ENCODE results near the gene HOXD11. TPM values are rescaled to one million over a fixed set of nuclear protein-coding genes. Genes with fewer than 3 reads are reported as not detected.

HOXD11 gene
- total RNA-seq, 2 experiments from 2014 or later, result not detected

GRCh38 chr2:176130957-176131847 lies 24.1 kb downstream of the HOXD11 start:
- POLR2A ChIA-PET, result no interaction called here
- Mint-ChIP-seq H3K4me1 (peaks cover 36% of the 10 kb centered on the region), H3K4me3 (peak overlapping the region; percentile 41), H3K36me3 (ENCODE audit: low read depth) (no peaks in the 10 kb centered on the region), H3K9me3 (ENCODE audit: low read depth) (no peaks in the 10 kb centered on the region), H3K27me3 (peaks cover 76% of the 10 kb centered on the region), H3K27ac (no peak overlapping the region)
- ATAC-seq (no peak), DNase-seq (no peak)
- CTCF ChIA-PET, result interaction anchor here (0.9 to 3.0 kb wide), 8 partner anchors 9 to 521 kb away, joined by 3 to 14 read pairs (median 6); no protein-coding TSS in a partner anchor
- intact Hi-C loops (cut with DNase I, micrococcal nuclease), result loop anchor here in 1 of 2 experiments (2.0 kb wide), 1 partner anchor 140 kb away; no protein-coding TSS in a partner anchor

- Mint-ChIP-seq H3K4me1 (peaks cover 37% of the 10 kb centered on the region), H3K27ac (no peak overlapping the region), H3K27me3 (peaks cover 75% of the 10 kb centered on the region), H3K4me3 (peak overlapping the region; percentile 50), H3K36me3 (ENCODE audit: low read depth) (no peaks in the 10 kb centered on the region), H3K9me3 (ENCODE audit: low read depth) (no peaks in the 10 kb centered on the region)
- CTCF ChIA-PET, result interaction anchor here (0.9 to 3.0 kb wide), 7 partner anchors 8 to 520 kb away, joined by 3 to 14 read pairs (median 7); no protein-coding TSS in a partner anchor
- DNase-seq (no peak), ATAC-seq (no peak)
- POLR2A ChIA-PET, result no interaction called here
- intact Hi-C loops (cut with DNase I, micrococcal nuclease), result loop anchor here in 1 of 2 experiments (2.0 kb wide), 1 partner anchor 139 kb away; no protein-coding TSS in a partner anchor
Observed at GRCh38 chr2:176131848-176132158, 24.7 kb downstream of the HOXD11 start.

GRCh38 chr2:176132205-176133171 lies 25.4 kb downstream of the HOXD11 start:
- POLR2A ChIA-PET, result interaction anchor here (0.7 kb wide), 1 partner anchor 800 kb away, joined by 7 read pairs; no protein-coding TSS in a partner anchor
- H3K27ac Mint-ChIP-seq, result no peak overlapping the region

DNA sequence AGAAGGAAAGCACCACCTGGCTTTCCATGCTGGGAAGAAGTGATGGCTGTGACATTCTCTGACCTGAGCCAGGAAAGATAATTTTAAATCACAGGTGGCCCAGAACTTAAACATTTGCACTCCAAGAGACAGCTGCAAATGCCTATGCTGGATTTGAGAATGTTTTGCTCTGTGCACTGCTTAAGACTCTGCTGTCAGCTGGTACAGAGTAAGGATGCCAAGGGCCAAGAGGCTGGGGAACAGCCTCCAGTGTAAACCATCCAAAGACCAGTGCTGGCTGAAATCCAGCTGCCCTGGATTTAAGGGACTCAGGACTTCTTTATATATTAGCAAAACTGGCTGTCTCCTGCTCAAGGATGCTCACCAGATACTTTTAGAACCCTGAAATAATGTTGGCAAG lies 26.3 kb downstream of the HOXD11 start:
- intact Hi-C loops (cut with DNase I, micrococcal nuclease), result no loop called here
- Mint-ChIP-seq H3K36me3 (ENCODE audit: low read depth) (no peaks in the 10 kb centered on the region), H3K27ac (no peak overlapping the region), H3K27me3 (peaks cover 75% of the 10 kb centered on the region), H3K4me1 (peaks cover 28% of the 10 kb centered on the region), H3K9me3 (ENCODE audit: low read depth) (peaks cover 2% of the 10 kb centered on the region), H3K4me3 (no peak overlapping the region)
- no peak for ATAC-seq
- DNase-seq, result no peak
- POLR2A ChIA-PET, result no interaction called here
- CTCF ChIA-PET, result interaction anchor here (0.9 to 3.0 kb wide), 4 partner anchors 11 to 1015 kb away, joined by 3 to 14 read pairs (median 5); partner anchors contain the start of gene HOXD9

More at GRCh38 chr2:176132205-176133171, 25.4 kb downstream of the HOXD11 start:
- DNase-seq (peak; percentile 26), ATAC-seq (no peak)
- Mint-ChIP-seq H3K4me3 (peak overlapping the region; percentile 50), H3K4me1 (peaks cover 35% of the 10 kb centered on the region), H3K36me3 (ENCODE audit: low read depth) (no peaks in the 10 kb centered on the region), H3K27me3 (peaks cover 75% of the 10 kb centered on the region), H3K9me3 (ENCODE audit: low read depth) (no peaks in the 10 kb centered on the region)
- CTCF ChIA-PET, result interaction anchor here (0.9 to 3.0 kb wide), 11 partner anchors 8 to 1016 kb away, joined by 3 to 14 read pairs (median 5); partner anchors contain the start of gene HOXD9
- intact Hi-C loops (cut with DNase I, micrococcal nuclease), result no loop called here

- H3K27me3 Mint-ChIP-seq, result peaks cover 76% of the 10 kb centered on the region
- POLR2A ChIA-PET, result no interaction called here
- CTCF ChIA-PET, result interaction anchor here (1.1 kb wide), 1 partner anchor 8 kb away, joined by 4 read pairs; no protein-coding TSS in a partner anchor
Observed at GRCh38 chr2:176134035-176134434, 27.0 kb downstream of the HOXD11 start.

GRCh38 chr2:176135035-176135440 lies 28.0 kb downstream of the HOXD11 start:
- peaks cover 3% of the 10 kb centered on the region for H3K9me3 Mint-ChIP-seq (ENCODE audit: low read depth)
- ATAC-seq (no peak), DNase-seq (no peak)
- intact Hi-C loops (cut with DNase I, micrococcal nuclease), result loop anchor here in 1 of 2 experiments (5.0 kb wide), 1 partner anchor 37 kb away; no protein-coding TSS in a partner anchor
- H3K4me3 Mint-ChIP-seq, result no peak overlapping the region
- peaks cover 82% of the 10 kb centered on the region for H3K27me3 Mint-ChIP-seq
- H3K27ac Mint-ChIP-seq, result no peak overlapping the region
- H3K4me1 Mint-ChIP-seq, result peaks cover 30% of the 10 kb centered on the region
- H3K36me3 Mint-ChIP-seq (ENCODE audit: low read depth), result no peaks in the 10 kb centered on the region
- CTCF ChIA-PET, result interaction anchor here (0.7 kb wide), 1 partner anchor 11 kb away, joined by 3 read pairs; no protein-coding TSS in a partner anchor
- POLR2A ChIA-PET, result no interaction called here

More at GRCh38 chr2:176134035-176134434, 27.0 kb downstream of the HOXD11 start:
- DNase-seq, result no peak
- Mint-ChIP-seq H3K4me3 (no peak overlapping the region), H3K36me3 (ENCODE audit: low read depth) (no peaks in the 10 kb centered on the region), H3K9me3 (ENCODE audit: low read depth) (peaks cover 3% of the 10 kb centered on the region), H3K4me1 (peaks cover 28% of the 10 kb centered on the region), H3K27ac (no peak overlapping the region)
- ATAC-seq, result no peak
- intact Hi-C loops (cut with DNase I, micrococcal nuclease), result no loop called here

- Mint-ChIP-seq H3K9me3 (ENCODE audit: low read depth) (peaks cover 3% of the 10 kb centered on the region), H3K27me3 (peaks cover 79% of the 10 kb centered on the region), H3K27ac (no peak overlapping the region), H3K4me1 (peaks cover 21% of the 10 kb centered on the region), H3K4me3 (no peak overlapping the region), H3K36me3 (ENCODE audit: low read depth) (no peaks in the 10 kb centered on the region)
- intact Hi-C loops (cut with DNase I, micrococcal nuclease), result loop anchor here in 1 of 2 experiments (5.0 kb wide), 1 partner anchor 36 kb away; no protein-coding TSS in a partner anchor
- ChIA-PET POLR2A (no interaction called here), CTCF (interaction anchor here (0.7 to 1.4 kb wide), 2 partner anchors 9 to 318 kb away, joined by 3 to 6 read pairs; no protein-coding TSS in a partner anchor)
- DNase-seq (peak; percentile 28), ATAC-seq (no peak)
Observed at GRCh38 chr2:176136374-176137251, 29.5 kb downstream of the HOXD11 start.

DNA sequence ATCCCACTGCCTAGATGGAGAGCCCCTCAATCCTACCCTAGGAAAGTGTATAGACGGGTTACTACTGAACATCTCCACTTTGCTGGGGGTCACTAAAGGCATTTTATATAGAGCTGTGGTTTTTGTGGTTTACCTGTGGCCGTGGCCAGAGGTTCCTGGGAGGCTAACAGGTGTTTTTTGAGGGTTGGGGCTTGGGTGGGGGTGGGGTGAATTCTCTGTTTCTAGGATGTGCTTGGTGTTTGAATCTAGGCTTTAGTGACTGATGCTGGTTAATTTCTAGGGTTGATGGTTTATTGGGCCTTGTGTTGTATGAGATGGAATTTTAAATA lies 30.1 kb downstream of the HOXD11 start:
- Mint-ChIP-seq H3K4me1 (peaks cover 21% of the 10 kb centered on the region), H3K36me3 (ENCODE audit: low read depth) (no peaks in the 10 kb centered on the region), H3K27ac (no peak overlapping the region), H3K9me3 (ENCODE audit: low read depth) (peaks cover 3% of the 10 kb centered on the region), H3K4me3 (no peak overlapping the region), H3K27me3 (peaks cover 82% of the 10 kb centered on the region)
- ATAC-seq (no peak), DNase-seq (no peak)
- ChIA-PET CTCF (interaction anchor here (0.7 to 1.4 kb wide), 2 partner anchors 8 to 318 kb away, joined by 3 to 6 read pairs; no protein-coding TSS in a partner anchor), POLR2A (no interaction called here)
- intact Hi-C loops (cut with DNase I, micrococcal nuclease), result loop anchor here in 1 of 2 experiments (5.0 kb wide), 1 partner anchor 35 kb away; no protein-coding TSS in a partner anchor

- intact Hi-C loops (cut with DNase I, micrococcal nuclease), result loop anchor here in 1 of 2 experiments (5.0 kb wide), 1 partner anchor 34 kb away; no protein-coding TSS in a partner anchor
- H3K36me3 Mint-ChIP-seq (ENCODE audit: low read depth), result no peaks in the 10 kb centered on the region
- H3K27ac Mint-ChIP-seq, result no peak overlapping the region
- ChIA-PET CTCF (interaction anchor here (1.4 to 3.7 kb wide), 3 partner anchors 316 to 1011 kb away, joined by 6 to 59 read pairs (median 6); no protein-coding TSS in a partner anchor), POLR2A (no interaction called here)
- peaks cover 3% of the 10 kb centered on the region for H3K9me3 Mint-ChIP-seq (ENCODE audit: low read depth)
- DNase-seq (no peak), ATAC-seq (no peak)
- peaks cover 21% of the 10 kb centered on the region for H3K4me1 Mint-ChIP-seq
- H3K27me3 Mint-ChIP-seq, result peaks cover 80% of the 10 kb centered on the region
- H3K4me3 Mint-ChIP-seq, result no peak overlapping the region
Observed at GRCh38 chr2:176137906-176138305, 30.8 kb downstream of the HOXD11 start.

DNA sequence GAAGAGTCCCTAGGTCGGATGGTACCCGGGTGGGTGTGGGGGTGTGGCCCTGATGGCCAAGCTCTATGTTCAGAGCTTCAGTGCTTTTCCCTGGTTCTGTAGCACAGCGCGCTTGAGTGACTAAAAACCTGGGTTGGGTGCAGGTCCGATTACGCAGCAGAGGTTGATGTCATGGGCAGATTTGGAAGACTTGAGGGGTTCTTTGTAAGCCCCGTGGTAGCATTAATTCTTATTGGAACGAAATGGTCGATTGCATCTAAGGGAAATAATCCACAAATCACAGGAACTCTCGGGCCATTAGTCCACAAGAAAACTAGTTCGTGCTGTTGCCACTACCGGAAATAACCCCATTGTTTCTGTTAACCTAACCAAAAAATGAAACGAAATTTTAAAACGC lies 31.4 kb downstream of the HOXD11 start:
- ChIA-PET POLR2A (no interaction called here), CTCF (interaction anchor here (0.9 to 3.7 kb wide), 9 partner anchors 11 to 1010 kb away, joined by 3 to 59 read pairs (median 5); no protein-coding TSS in a partner anchor)
- Mint-ChIP-seq H3K27me3 (peaks cover 80% of the 10 kb centered on the region), H3K4me3 (peak overlapping the region; percentile 24), H3K36me3 (ENCODE audit: low read depth) (no peaks in the 10 kb centered on the region), H3K4me1 (peaks cover 21% of the 10 kb centered on the region), H3K9me3 (ENCODE audit: low read depth) (peaks cover 3% of the 10 kb centered on the region), H3K27ac (no peak overlapping the region)
- ATAC-seq (no peak), DNase-seq (no peak)
- intact Hi-C loops (cut with DNase I, micrococcal nuclease), result loop anchor here in 1 of 2 experiments (5.0 kb wide), 1 partner anchor 34 kb away; no protein-coding TSS in a partner anchor
